H1 (cell line): ENCODE data around the gene CTXN3. TPM values are rescaled to one million over a fixed set of nuclear protein-coding genes. Genes with fewer than 3 reads are reported as not detected.

ENCODE experiments used
- CTCF ChIA-PET: fragments of 300-600 bp; sonication (Branson Sonifier 250); formaldehyde crosslinking; loops from one replicate; lab custom pipeline; 2021; ENCODE audit not compliant: partially characterized antibody; lab: Charles Lee
- POLR2A ChIA-PET: fragments of 300-600 bp; sonication (Branson Sonifier 250); formaldehyde crosslinking; loops from one replicate; lab custom pipeline; 2021; ENCODE audit warnings: inconsistent platforms; ENCODE audit not compliant: partially characterized antibody; lab: Charles Lee
- DNase-seq, 2 experiments: peaks; one replicate each; pipeline versions ENCODE4 v3.0.0 to v3.0.0-alpha.2; 2010 to 2022; ENCODE audit warnings: low spot score in 2 of 2, low read depth in 1 of 2, mixed read lengths in 1 of 2
- FAIRE-seq: peaks from 2 replicates; lab custom pipeline; 2011; peaks lifted over from hg19 to GRCh38; lab: Jason Lieb, UNC
- H2AFZ ChIP-seq: 2 replicates; pipeline ENCODE4 v1.8.1; 2012; ENCODE audit warnings: low read length, inconsistent platforms
- H2AK5ac ChIP-seq: 2 replicates; pipeline ENCODE4 v1.6.1; 2013; ENCODE audit warnings: low read depth, low read length
- H2BK120ac ChIP-seq: replicated peaks from 2 replicates; pipeline ENCODE3; 2013; ENCODE audit warnings: low read depth, low read length, inconsistent platforms
- H2BK12ac ChIP-seq: 2 replicates; pipeline ENCODE4 v1.6.1; 2013; ENCODE audit warnings: low read depth, low read length
- H2BK15ac ChIP-seq: 2 replicates; pipeline ENCODE4 v1.6.1; 2013; ENCODE audit warnings: low read length
- H2BK20ac ChIP-seq: 2 replicates; pipeline ENCODE4 v1.6.1; 2013; ENCODE audit warnings: low read length
- H2BK5ac ChIP-seq: 2 replicates; pipeline ENCODE4 v1.6.1; 2013; ENCODE audit warnings: low read depth, low read length
- H3K14ac ChIP-seq: 2 replicates; pipeline ENCODE4 v1.6.1; 2013; ENCODE audit warnings: inconsistent platforms; ENCODE audit not compliant: insufficient read length
- H3K18ac ChIP-seq: 2 replicates; pipeline ENCODE4 v1.6.1; 2013; ENCODE audit warnings: low read length; ENCODE audit errors: extremely low read depth
- H3K23ac ChIP-seq: 2 replicates; pipeline ENCODE4 v1.6.1; 2013; ENCODE audit warnings: inconsistent platforms; ENCODE audit not compliant: insufficient read length
- H3K23me2 ChIP-seq: 2 replicates; pipeline ENCODE4 v1.6.1; 2013; ENCODE audit warnings: low read depth, low read length
- H3K27ac ChIP-seq: 2 replicates; pipeline ENCODE4 v1.6.1; 2011; ENCODE audit warnings: low read depth, low read length, inconsistent platforms
- H3K27me3 ChIP-seq, 4 experiments: replicated peaks in 1 of 4; 1 replicate in 1 of 4; 2 replicates in 3 of 4; pipeline versions ENCODE4 v1.6.1 to v1.8.1; 2011 to 2013; ENCODE audit warnings: low read length in 3 of 4, mild to moderate bottlenecking in 3 of 4, inconsistent platforms in 2 of 4, mixed read lengths in 2 of 4, moderate library complexity in 1 of 4; ENCODE audit not compliant: control insufficient read depth in 3 of 4, insufficient read depth in 3 of 4; ENCODE audit errors: extremely low read depth in 1 of 4
- H3K36me3 ChIP-seq, 4 experiments: 2 replicates each; pipeline versions ENCODE4 v1.6.1 to v1.8.1; 2011 to 2013; ENCODE audit warnings: mild to moderate bottlenecking in 4 of 4, low read length in 3 of 4, moderate library complexity in 2 of 4, control low read depth in 1 of 4, inconsistent platforms in 1 of 4; ENCODE audit not compliant: insufficient read depth in 4 of 4, control insufficient read depth in 2 of 4
- H3K4ac ChIP-seq: replicated peaks from 2 replicates; pipeline ENCODE3; 2013; ENCODE audit warnings: low read length, low read depth, mixed read lengths, inconsistent platforms; ENCODE audit not compliant: insufficient read length
- H3K4me1 ChIP-seq, 4 experiments: replicated peaks in 1 of 4; 1 replicate in 1 of 4; 2 replicates in 3 of 4; pipeline versions ENCODE4 v1.6.1 to v1.8.1; 2011 to 2013; ENCODE audit warnings: low read length in 3 of 4, inconsistent platforms in 2 of 4, mixed read lengths in 1 of 4; ENCODE audit not compliant: insufficient read depth in 4 of 4, control insufficient read depth in 3 of 4
- H3K4me2 ChIP-seq, 2 experiments: 2 replicates each; pipeline versions ENCODE4 v1.6.1 to v1.8.1; 2011 to 2013; ENCODE audit warnings: low read depth in 2 of 2, low read length in 2 of 2, control low read depth in 1 of 2, inconsistent platforms in 1 of 2, mild to moderate bottlenecking in 1 of 2; ENCODE audit not compliant: insufficient read depth in 1 of 2
- H3K4me3 ChIP-seq, 4 experiments: fragments of 200-600, 300-600 bp in 1 of 4; sonication (generic), shearing (Covaris generic), sonication (Bioruptor Twin) in 1 of 4; 2 replicates each; pipeline versions ENCODE4 v1.5.1 to v1.8.1; 2011 to 2016; ENCODE audit warnings: low read length in 4 of 4, low read depth in 3 of 4, control low read depth in 2 of 4, inconsistent platforms in 2 of 4, mild to moderate bottlenecking in 2 of 4, mixed read lengths in 1 of 4, moderate library complexity in 1 of 4; ENCODE audit not compliant: insufficient read depth in 2 of 4; ENCODE audit errors: extremely low read depth in 1 of 4
- H3K56ac ChIP-seq: replicated peaks from 2 replicates; pipeline ENCODE3; 2013; ENCODE audit warnings: low read depth, mild to moderate bottlenecking, mixed read lengths, low read length, inconsistent platforms; ENCODE audit not compliant: insufficient read length
- H3K79me1 ChIP-seq: 2 replicates; pipeline ENCODE4 v1.6.1; 2013; ENCODE audit warnings: low read depth, low read length, control low read depth
- H3K79me2 ChIP-seq, 2 experiments: 2 replicates each; pipeline versions ENCODE4 v1.6.1 to v1.8.1; 2012 to 2013; ENCODE audit warnings: low read length in 2 of 2, mild to moderate bottlenecking in 2 of 2, inconsistent platforms in 1 of 2; ENCODE audit not compliant: insufficient read depth in 2 of 2, control insufficient read depth in 1 of 2
- H3K9ac ChIP-seq, 4 experiments: replicated peaks in 1 of 4; 1 replicate in 1 of 4; 2 replicates in 3 of 4; pipeline versions ENCODE4 v1.6.1 to v1.8.1; 2011 to 2013; ENCODE audit warnings: low read depth in 3 of 4, low read length in 3 of 4, control low read depth in 2 of 4, mild to moderate bottlenecking in 2 of 4, moderate library complexity in 2 of 4, inconsistent platforms in 1 of 4; ENCODE audit errors: extremely low read depth in 1 of 4
- H3K9me3 ChIP-seq, 2 experiments: 2 replicates each; pipeline versions ENCODE4 v1.6.1 to v1.8.1; 2012 to 2013; ENCODE audit warnings: mild to moderate bottlenecking in 2 of 2, moderate library complexity in 2 of 2, control low read depth in 1 of 2, inconsistent platforms in 1 of 2, low read depth in 1 of 2, low read length in 1 of 2, mixed read lengths in 1 of 2; ENCODE audit not compliant: insufficient read depth in 2 of 2
- H4K20me1 ChIP-seq, 2 experiments: replicated peaks in 1 of 2; 2 replicates each; pipeline versions ENCODE3 to v1.8.1; 2011 to 2013; ENCODE audit warnings: inconsistent platforms in 2 of 2, low read length in 2 of 2, mild to moderate bottlenecking in 1 of 2; ENCODE audit not compliant: insufficient read depth in 2 of 2, control insufficient read depth in 1 of 2
- H4K5ac ChIP-seq: 2 replicates; pipeline ENCODE4 v1.6.1; 2013; ENCODE audit warnings: low read length, low read depth, mixed read lengths, inconsistent platforms; ENCODE audit not compliant: insufficient read length
- H4K8ac ChIP-seq: 2 replicates; pipeline ENCODE4 v1.8.0; 2013; ENCODE audit warnings: mild to moderate bottlenecking, moderate library complexity, low read length, inconsistent platforms; ENCODE audit not compliant: insufficient read depth; ENCODE audit errors: extremely low read depth
- H4K91ac ChIP-seq: replicated peaks from 2 replicates; pipeline ENCODE3; 2013; ENCODE audit warnings: low read length, mixed read lengths, inconsistent platforms; ENCODE audit not compliant: insufficient read length
- CREB1 ChIP-seq: IDR thresholded peaks from 2 replicates; pipeline ENCODE4 v1.6.1; 2012; ENCODE audit warnings: inconsistent platforms
- WGBS, 2 experiments: shearing (Covaris generic) in 1 of 2; methylation state at CpG; one replicate each; pipeline versions ENCODE4 v1.1.6 to v1.1.7; 2013 to 2015; ENCODE audit warnings: low lambda C conversion rate in 2 of 2, mixed read lengths in 2 of 2, inconsistent platforms in 1 of 2, low coverage in 1 of 2, missing lambda C conversion rate in 1 of 2; ENCODE audit not compliant: insufficient replicate concordance in 2 of 2, insufficient coverage in 1 of 2, insufficient read length in 1 of 2; ENCODE audit errors: extremely low coverage in 1 of 2, missing lambda C conversion rate in 1 of 2; 5-methylcytosine and 5-hydroxymethylcytosine counted together
- polyA plus RNA-seq, 7 experiments: library from polyadenylated mRNA; depleted of rRNA in 3 of 7; stranded (reverse) in 5 of 7; unstranded in 2 of 7; fragments of >200 nt in 5 of 7; fragments of 200-250 nt in 2 of 7; gene quantifications; 1 replicate in 5 of 7; 2 replicates in 1 of 7; 4 replicates in 1 of 7; pipeline versions ENCODE4 v1.2.1 to v1.2.3, GENCODE V29; 2011 to 2013; ENCODE audit warnings: missing spikeins in 2 of 7, mixed read lengths in 2 of 7
- total RNA-seq: library from RNA; stranded (reverse); fragmentation: NEBNext Ultra II Directional; extraction: Animal tissue kit (Norgen Biotek cat#: 25700); gene quantifications from 2 replicates; pipeline ENCODE4 v1.2.1, GENCODE V29; 2021

The CTXN3 gene
- total and polyA plus RNA-seq, 2 of the 8 experiments (the other 6 are each of a cell fraction or from before 2014, with no cell fraction given): 0.05 TPM; not detected in 1

DNA sequence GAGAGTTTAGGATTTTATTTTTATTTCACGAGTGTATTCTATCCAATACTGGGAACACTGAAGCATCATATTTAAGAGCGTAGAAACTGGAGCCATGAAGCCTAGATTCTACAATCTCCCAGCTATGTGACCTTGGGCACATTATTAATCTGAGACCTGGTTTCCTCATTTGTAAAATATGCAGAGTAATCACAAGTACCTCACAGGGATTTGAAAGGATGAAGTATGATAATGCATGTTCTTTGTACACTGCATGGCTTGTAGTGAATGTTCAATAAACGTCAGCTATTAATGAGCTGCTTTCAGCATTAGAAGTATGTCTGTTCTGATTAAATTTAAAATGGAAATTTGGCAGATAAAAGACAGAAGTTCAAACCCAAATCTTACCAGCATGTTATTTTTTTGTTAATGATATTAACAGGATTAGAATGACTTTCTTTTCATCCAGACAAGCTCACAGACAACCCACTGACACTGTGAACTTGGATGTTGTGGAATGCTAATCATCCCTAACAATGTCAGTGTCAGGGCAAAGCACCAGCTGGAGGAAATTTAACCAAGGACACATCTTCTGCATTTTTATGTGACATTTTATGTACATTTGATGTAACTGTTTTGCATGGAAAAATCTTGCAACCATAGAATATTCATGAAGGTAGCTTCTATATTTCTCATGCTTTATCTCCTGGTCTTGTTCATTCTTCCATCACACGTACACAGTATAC is 27.1 kb upstream of the CTXN3 start:
- no peak for FAIRE-seq
- 85% methylated on average over 4 of the region's 4 CpGs; no CpG with 5 or more reads in 1 of the 2 experiments for WGBS, 2 experiments

More for the DNA sequence above, 27.1 kb upstream of the CTXN3 start:
- Histone ChIP-seq H3K79me2 (no peaks in the 10 kb centered on the region), H2BK12ac (no peak overlapping the region), H2BK20ac (no peak overlapping the region), H3K56ac (no peak overlapping the region), H3K27me3 (peaks cover 0 to under 1% (median 0%) of the 10 kb centered on the region in 4 experiments; a peak in 2 of 7 replicates), H3K79me1 (no peaks in the 10 kb centered on the region), H4K20me1 (no peaks in the 10 kb centered on the region), H2AK5ac (no peak overlapping the region), H3K23me2 (peaks cover 6% of the 10 kb centered on the region; the same call in 1 of the 2 replicates), H3K18ac (no peak overlapping the region), H3K4me3 (no peak overlapping the region), H3K36me3 (no peaks in the 10 kb centered on the region), H3K4me1 (no peaks in the 10 kb centered on the region), H3K23ac (no peak overlapping the region), H2BK15ac (no peak overlapping the region), H4K8ac (no peak overlapping the region), H3K14ac (no peak overlapping the region), H2BK120ac (no peak overlapping the region), H4K5ac (no peak overlapping the region), H2AFZ (no peak overlapping the region), H3K4me2 (no peak overlapping the region), H3K9ac (no peak overlapping the region), H4K91ac (no peak overlapping the region), H3K9me3 (no peaks in the 10 kb centered on the region), H3K4ac (no peak overlapping the region), H2BK5ac (no peak overlapping the region), H3K27ac (no peak overlapping the region)
- no peak for DNase-seq
- ChIA-PET CTCF (interaction anchor here (0.8 to 1.8 kb wide), 6 partner anchors 9 to 220 kb away, joined by 3 to 6 read pairs (median 3); no protein-coding TSS in a partner anchor), POLR2A (no interaction called here)
- TF ChIP-seq CREB1: no peak
